Kidney epithelial cell (primary cell): ENCODE results near the gene PTPRU. TPM values are rescaled to one million over a fixed set of nuclear protein-coding genes. Genes with fewer than 3 reads are reported as not detected.

Experiments used
- DNase-seq: peaks from one replicate; pipeline ENCODE4 v3.0.0-alpha.2; 2010; ENCODE audit warnings: low read depth
- H3K27me3 ChIP-seq: 2 replicates; pipeline ENCODE4 v1.6.0; 2011; ENCODE audit warnings: low read length; ENCODE audit not compliant: control insufficient read depth, insufficient read depth
- H3K36me3 ChIP-seq: 2 replicates; pipeline ENCODE4 v1.5.1; 2011; ENCODE audit warnings: low read length; ENCODE audit not compliant: control insufficient read depth, insufficient read depth
- H3K4me3 ChIP-seq: 2 replicates; pipeline ENCODE4 v1.5.1; 2011; ENCODE audit warnings: low read depth, mild to moderate bottlenecking, control low read depth, low read length
- CTCF ChIP-seq: IDR thresholded peaks from 2 replicates; pipeline ENCODE4 v1.5.1; 2011; ENCODE audit warnings: mild to moderate bottlenecking, moderate library complexity, low read length, control low read depth, inconsistent platforms; ENCODE audit not compliant: insufficient read depth, poor library complexity, severe bottlenecking
- total RNA-seq: library from RNA; depleted of rRNA; stranded (reverse); fragments of >200 nt; gene quantifications from 2 replicates; pipeline ENCODE4 v1.2.3, GENCODE V29; 2015

Gene PTPRU
- total RNA-seq, 1 donor from 2014 or later: 55.4 TPM

DNA sequence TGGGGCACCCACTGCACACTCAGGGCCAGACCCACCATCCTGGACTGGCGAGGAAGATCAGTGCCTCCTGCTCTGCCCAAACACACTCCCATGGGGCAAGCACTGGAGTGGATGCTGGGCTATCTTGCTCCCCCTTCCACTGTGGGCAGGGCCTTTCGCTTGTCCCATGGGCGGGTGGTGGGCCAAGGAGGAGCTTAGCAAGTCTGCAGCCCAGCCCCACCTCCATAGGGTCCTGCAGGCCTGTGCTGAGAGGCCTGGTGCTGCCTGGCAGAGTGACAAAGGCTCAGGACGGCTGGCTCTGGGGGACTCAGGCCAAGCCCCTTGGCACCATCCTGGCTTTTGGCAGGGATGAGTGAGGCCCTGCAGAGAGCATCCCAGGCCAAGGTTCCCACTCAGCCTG is 89.4 kb downstream of the PTPRU start:
- no peak for DNase-seq
- H3K36me3 ChIP-seq: no peaks in the 10 kb centered on the region
- H3K27me3 ChIP-seq: no peaks in the 10 kb centered on the region
- TF ChIP-seq CTCF: no peak
- no peak overlapping the region for H3K4me3 ChIP-seq

DNA sequence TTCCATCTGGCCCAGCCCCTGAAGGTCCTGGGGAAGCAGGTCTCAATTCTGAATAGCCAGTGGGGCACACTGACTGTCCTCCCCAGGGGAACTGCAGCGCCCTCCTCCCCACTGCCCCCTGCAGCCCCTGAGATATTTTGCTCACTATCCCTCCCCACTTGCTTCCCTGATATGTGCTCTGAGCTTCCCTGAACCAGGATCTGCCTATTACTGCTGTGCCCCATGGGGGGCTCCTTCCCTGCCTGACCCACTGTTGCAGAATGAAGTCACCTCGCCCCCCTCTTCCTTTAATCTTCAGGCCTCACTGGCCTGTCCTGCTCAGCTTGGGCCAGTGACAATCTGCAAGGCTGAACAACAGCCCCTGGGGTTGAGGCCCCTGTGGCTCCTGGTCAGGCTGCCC is 89.8 kb downstream of the PTPRU start:
- no peak overlapping the region for H3K4me3 ChIP-seq
- no peak for DNase-seq
- no peaks in the 10 kb centered on the region for H3K27me3 ChIP-seq
- no peak for TF ChIP-seq CTCF
- H3K36me3 ChIP-seq: no peaks in the 10 kb centered on the region

DNA sequence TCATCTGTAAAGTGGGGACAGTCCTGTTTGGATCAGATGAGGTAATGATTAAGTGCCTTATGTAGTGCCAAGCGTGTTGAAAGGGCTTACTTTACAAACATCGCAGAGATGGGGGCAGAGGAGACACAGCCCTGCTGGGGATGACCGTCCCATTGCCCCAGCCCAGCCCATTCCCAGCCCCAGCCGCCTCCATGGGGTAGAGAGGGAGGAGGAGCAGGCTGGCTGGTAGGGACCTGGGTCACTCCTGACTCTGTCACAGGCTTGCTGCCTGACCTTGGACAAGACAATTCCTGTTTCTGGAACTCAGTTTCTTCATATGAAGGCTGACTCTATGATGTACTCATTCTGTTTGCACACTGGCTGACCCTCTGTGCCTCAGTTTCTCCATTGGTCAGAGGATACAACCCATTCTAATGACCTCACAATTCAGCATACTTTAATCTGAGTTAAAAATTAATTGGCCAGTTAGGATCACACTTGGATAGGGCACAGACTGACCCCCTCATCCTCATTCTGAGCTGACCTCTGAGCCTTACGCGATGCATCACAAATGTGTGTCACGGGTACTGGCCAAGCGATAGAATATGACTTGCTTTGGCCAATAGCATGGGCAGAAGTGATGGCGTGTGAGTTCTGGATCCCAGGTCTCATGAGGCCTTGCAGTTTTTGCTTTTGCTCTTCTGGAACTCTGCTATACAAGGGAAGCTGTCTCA is 91.1 kb downstream of the PTPRU start:
- Histone ChIP-seq H3K36me3 (no peaks in the 10 kb centered on the region), H3K27me3 (no peaks in the 10 kb centered on the region), H3K4me3 (no peak overlapping the region)
- TF ChIP-seq CTCF: no peak
- DNase-seq: no peak

- no peak for DNase-seq
- TF ChIP-seq CTCF: no peak
- no peaks in the 10 kb centered on the region for H3K36me3 ChIP-seq
- H3K27me3 ChIP-seq: no peaks in the 10 kb centered on the region
- no peak overlapping the region for H3K4me3 ChIP-seq
These were observed 92.9 kb downstream of the PTPRU start for GRCh38 chr1:29329022-29329775.

GRCh38 chr1:29330089-29330488 is 93.8 kb downstream of the PTPRU start:
- TF ChIP-seq CTCF: no peak
- Histone ChIP-seq H3K36me3 (no peaks in the 10 kb centered on the region), H3K4me3 (no peak overlapping the region), H3K27me3 (no peaks in the 10 kb centered on the region)
- no peak for DNase-seq

DNA sequence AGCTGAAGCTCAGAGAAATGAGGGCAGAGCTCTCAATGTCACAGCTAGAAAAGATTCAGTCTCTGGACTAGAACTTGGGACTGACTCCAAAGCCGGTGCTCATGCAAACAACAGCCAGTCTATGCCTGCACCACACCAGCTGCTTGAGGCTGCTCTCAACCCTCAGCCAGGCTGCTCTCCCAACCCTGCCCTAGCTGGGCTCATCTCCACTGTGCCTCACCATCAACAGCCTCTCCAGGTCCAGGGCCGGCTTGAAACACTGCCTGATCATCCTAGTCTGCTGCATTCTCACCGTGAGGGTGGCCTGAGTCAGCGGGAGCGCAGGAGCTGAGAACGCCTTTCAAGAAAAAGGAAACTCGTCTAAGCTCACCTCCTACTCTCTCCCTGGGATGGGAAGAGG is 94.5 kb downstream of the PTPRU start:
- Histone ChIP-seq H3K4me3 (no peak overlapping the region), H3K36me3 (no peaks in the 10 kb centered on the region), H3K27me3 (no peaks in the 10 kb centered on the region)
- no peak for DNase-seq
- TF ChIP-seq CTCF: no peak
